DMS53 treated with DMSO at 0.1 percent for 48 hours (cell line): ENCODE measurements around the gene LAMB4.

Experiments
- DNase-seq: peaks from one replicate; lab custom pipeline; 2025; ENCODE audit not compliant: unreplicated experiment; lab: John Stamatoyannopoulos, UW

LAMB4 gene

GRCh38 chr7:107999779-108000560 is 130.2 kb downstream of the LAMB4 start:
- no peak for DNase-seq

DNA sequence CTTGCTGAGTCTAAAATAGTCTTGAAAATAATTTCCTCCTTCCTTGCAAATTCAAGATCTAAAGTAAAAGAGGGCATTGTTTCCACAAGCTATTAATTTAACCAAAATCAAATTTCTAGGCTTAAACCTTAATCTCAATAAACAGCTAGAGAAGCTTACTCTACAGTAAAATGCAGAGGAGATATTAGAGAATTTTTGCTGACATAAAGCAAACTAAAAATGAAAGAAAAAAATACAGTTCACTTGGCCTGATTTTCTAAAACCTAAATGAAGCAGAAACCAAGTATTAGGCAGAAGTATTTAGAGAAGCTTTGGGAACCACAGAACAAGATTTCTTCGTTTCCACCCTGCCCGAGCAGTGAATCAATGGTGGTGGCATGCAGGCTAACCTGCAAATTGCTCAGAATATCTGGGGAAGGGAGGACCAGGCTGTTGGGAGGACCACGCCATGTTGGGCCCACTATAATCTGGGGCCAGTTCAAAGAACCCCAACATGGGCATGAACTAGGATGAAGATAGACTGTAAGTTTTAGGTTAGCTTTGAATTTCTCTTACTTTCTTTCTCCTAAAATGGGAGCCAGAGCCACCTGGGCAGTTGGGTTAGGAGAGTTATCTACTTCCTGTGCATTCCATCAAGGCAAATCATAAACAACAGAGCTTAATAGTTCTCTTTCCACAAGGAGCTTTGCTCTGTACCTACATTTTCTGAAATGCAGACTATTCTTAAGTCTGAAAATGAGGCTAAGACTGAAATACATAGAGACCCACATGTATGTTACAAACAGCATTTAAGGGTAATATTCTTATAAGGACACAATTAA is 131.3 kb downstream of the LAMB4 start:
- DNase-seq, result no peak

GRCh38 chr7:107998150-107998549 is 132.0 kb downstream of the LAMB4 start:
- DNase-seq, result no peak

GRCh38 chr7:107996072-107996882 is 133.9 kb downstream of the LAMB4 start:
- DNase-seq, result no peak

DNA sequence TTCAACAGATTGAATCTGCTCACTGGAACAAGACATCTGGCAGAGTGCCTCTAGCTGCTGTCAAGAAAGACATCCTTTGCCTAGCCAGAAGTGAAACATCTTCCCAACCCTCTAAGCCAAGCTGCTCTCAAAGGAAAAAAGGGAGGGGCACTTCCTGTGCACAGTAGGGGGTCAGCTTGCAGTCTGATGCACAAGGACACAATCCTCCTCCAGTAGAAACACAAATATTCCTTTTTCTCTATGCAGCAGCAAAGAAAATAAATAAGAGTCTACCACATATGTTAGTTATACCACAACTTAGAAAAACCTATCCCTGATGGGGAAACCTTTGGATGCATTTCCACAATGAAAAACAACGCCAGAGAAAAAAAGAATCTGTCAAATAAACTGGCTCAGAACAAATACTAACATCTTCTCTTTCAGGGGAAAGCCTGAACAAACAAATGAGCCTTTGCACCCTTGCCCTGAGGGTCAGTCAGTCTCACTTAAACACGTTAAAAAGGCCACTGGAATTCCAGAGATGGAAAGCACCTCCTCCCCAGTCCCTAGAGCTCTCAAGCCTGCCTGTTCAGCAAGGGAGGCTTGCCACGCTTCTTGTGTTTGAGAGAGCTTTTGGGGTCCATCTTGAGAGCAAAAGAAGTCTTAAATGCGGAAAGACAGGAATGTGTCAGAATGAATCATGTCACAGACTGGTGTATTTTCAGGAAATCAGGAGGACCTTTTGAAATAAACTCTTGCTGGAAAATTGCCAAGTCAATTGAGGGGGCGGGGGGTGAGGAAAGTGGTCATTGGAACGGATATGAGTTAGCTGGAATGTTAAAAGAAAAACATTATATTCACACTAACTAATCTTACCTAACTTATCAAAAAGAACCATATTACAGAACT is 134.7 kb downstream of the LAMB4 start:
- no peak for DNase-seq

DNA sequence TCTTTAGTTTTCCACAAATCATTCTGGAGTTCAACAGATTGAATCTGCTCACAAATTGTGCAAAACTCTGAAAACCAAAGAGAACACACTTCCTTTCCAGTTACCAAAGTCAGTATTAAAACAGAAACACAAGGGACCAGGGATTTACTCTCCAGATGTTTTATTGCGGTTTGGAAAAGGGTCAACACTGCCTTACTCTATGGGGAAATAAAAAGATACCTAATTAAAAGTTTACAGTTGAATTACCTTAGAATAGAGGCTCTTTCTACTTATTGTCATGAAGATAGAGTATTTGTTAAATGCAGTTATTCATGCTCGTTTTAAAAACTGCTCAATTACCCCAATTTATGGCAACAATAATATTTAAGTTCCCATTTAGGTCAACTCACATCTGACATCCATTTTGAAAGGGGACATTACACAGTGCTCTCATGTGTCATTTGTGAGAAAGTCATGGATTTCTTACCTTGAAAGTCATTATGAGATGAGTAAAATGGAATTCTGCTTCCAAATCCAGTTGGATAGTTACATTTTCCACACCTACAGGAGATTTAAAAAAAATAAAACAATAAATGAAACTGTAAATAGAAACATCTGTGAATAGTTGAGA is 135.6 kb downstream of the LAMB4 start:
- no peak for DNase-seq

- DNase-seq, result no peak
These were observed 136.3 kb downstream of the LAMB4 start for GRCh38 chr7:107993891-107994291.

DNA sequence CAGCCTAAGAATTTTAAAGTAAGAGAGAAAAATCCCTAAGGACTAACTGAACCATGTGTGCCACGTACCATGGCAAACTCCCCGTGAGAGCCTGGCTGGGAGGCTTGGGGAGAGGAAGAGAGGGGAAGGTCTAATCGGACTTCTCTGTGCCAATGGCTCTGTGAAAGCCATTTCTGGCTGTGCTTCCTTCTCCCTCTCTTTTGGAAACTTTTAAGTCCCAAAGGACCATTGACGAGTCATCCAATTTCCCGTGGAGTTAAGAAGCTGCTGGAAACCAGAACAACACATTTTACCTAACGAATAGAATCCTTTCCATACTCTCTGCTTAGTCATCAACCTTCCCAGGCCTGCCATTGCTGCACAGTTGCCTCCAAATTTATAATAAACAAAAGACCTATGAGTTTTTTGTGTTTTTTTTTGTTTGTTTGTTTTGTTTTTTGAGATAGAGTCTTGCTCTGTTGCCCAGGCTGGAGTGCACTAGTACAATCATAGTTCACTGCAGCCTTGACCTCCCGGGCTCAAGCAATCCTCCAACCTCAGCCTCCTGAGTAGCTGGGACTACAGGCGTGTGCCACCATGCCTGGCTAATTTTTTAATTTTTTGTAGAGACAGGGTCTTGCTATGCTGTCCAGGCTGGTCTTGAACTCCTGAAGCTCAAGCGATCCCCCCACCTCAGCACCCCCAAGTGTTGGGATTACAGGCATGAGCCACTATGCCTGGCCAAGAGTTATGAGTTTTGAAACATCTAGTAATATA is 140.4 kb downstream of the LAMB4 start:
- DNase-seq, result no peak

- DNase-seq, result no peak
These were observed 147.2 kb downstream of the LAMB4 start for GRCh38 chr7:107982918-107983389.

DNA sequence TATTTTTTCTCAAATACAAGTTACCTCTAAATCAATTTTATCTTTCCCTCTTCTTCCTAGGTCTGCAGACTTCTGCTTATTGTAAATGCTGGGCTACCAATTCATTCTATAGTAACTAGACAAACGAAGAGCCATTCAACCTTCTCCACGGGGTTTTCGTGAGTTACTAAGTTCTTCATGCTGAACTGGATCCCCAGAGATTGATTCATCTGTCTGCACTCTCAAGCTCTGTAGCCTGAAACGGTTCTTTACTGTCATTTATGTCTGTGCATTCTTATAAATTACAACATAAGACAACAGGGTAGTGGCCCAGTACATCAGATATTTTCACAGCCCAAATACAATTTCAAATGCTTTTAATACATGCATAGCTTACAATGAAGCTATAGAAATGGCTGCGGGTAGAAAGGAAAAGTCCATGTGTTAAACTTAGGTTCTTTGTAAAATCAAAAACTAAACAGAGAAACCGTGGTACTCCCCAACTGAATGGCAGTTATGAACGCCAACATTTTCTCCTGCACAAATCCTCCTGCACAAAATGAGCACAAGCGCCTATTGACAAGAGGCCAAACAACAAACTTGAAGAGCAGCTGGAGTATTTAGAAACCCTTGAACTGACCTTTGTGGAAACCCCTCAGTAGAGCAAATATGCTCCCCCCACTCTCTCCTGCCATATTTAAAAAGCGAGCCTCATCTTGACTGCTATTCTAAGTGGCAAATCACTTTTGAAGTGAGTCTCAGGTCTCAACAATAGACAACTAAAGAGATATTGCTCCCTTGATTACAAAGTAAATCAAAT is 147.9 kb downstream of the LAMB4 start:
- DNase-seq, result no peak

DNA sequence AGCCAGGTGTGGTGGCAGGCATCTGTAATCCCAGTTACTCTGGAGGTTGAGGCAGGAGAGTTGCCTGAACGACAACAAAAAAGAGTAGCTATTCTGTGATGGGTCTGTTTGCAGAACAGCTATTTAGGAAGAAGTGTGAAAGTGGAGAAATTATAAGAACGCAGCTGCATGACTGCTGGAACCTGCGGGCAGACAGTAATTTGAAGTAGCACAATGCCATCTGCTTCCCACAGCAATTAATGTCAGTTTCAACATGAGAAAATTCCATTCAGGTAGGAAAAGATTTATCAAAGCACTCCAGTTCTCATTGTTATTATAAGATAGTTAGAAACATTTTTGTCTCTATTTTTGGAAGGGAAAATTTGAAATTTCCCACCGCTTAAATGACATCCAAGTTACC is 148.7 kb downstream of the LAMB4 start:
- no peak for DNase-seq

- no peak for DNase-seq
These were observed 149.4 kb downstream of the LAMB4 start for GRCh38 chr7:107980671-107981190.

GRCh38 chr7:107980171-107980570 is 150.0 kb downstream of the LAMB4 start:
- no peak for DNase-seq

GRCh38 chr7:107978815-107979408 is 151.2 kb downstream of the LAMB4 start:
- no peak for DNase-seq

DNA sequence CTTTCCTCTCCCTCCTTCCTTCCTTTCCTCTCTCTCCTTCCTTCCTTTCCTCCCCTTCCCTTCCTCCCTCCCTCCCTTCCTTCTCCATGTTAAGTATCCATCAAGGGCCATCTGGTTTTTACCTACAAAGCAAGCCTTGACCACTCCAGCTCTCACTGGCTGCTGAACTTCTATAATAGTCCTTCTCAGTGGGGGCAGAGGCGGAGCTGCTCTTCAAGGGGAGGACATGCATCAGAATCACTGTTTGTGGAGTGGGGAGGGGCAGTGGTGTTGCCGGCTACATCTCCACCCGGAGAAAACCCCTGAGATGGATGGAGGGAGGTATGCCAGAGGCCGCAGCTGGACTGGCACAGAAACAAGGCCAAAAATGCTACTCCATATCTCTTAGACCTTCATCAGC is 153.1 kb downstream of the LAMB4 start:
- no peak for DNase-seq

- DNase-seq, result no peak
These were observed 153.5 kb downstream of the LAMB4 start for GRCh38 chr7:107976620-107977019.

- DNase-seq, result no peak
These were observed 154.7 kb downstream of the LAMB4 start for GRCh38 chr7:107975394-107976013.
